HG03060 (cell line): Measurements from ENCODE around the gene STUB1.
"Not testable (repeated sequence)": the region's sequence is repeated elsewhere in the genome, so short reads cannot be mapped to it uniquely, and the experiment has no call there.

Experiments
- ATAC-seq: cut with Tn5 transposase; IDR thresholded peaks from one replicate; pipeline ENCODE4 v1.9.1; 2021; ENCODE audit warnings: low read depth, moderate number of reproducible peaks; ENCODE audit not compliant: unreplicated experiment

Gene STUB1

DNA sequence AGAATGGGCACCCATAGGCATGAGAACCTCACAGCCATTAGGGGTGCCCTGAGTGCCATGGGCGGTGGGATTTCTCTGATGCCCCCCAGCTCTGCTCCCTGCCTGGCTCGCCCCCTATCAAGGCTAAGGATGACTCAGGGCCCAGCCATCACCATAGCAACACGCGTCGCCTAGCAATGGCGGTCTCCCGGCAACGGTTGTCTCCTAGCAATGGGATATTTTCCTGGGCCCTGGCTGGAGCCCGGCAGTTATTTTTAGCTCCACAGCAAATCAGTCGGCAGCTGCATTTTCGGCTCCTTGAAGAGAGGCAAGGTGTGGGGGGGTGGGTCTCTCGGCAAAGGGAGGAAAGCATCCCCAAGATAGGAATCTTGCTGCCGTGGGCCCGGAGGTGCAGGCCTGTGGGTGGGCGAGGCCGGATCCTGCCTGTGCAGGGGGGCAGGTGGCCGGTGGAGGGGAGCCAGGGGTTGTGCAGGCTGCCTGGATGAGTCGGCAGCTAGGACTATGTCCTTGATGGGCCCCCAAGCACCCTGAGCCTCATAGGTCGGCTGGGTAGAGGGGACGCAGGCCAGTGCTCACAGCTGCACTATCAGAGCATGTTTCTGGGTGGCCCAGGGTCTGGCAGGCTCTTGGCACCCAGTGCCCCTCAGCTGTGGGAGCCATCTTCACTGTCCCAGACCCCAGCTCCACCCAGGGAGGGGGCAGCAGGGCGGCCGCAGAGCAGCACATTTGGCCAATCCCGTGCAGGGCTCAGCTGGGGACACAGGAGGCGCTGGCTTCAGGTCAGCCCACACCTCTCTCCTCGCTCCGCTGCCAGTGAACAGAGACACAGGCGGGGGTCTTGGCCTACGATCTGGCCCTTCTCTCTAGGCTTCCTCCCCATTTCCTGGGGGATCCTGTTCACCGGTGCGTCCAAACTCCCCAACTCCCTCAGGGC lies 29.6 kb downstream of the STUB1 start:
- ATAC-seq = no peak

DNA sequence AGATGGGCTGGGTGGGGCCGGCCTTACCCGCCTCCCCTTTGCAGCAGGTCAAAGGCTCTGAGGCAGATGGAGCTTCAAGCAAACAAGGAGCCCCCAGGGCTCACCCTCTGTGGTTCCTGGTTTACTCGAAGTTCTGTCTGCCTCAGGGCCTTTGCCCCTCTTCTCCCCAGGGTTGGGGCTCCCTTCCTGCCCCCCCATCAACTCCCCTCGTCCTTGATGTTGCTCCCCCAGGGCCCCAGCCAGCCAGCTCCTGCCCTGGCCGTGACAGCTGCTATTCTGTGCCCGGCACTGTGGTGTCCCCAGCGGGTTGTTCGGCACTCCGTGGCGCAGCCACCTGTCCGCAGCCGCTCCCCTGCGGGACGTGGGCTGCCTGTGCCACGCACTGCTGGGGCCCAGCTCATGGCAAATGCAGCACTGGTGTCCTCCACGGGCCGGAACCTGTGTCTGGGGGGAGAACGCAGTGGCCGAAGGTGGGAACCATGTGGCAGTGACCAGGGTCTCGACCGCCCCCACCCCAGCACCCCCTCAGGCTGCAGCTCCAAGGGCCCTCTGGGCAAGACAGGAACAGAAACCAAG lies 30.4 kb downstream of the STUB1 start:
- ATAC-seq = no peak

DNA sequence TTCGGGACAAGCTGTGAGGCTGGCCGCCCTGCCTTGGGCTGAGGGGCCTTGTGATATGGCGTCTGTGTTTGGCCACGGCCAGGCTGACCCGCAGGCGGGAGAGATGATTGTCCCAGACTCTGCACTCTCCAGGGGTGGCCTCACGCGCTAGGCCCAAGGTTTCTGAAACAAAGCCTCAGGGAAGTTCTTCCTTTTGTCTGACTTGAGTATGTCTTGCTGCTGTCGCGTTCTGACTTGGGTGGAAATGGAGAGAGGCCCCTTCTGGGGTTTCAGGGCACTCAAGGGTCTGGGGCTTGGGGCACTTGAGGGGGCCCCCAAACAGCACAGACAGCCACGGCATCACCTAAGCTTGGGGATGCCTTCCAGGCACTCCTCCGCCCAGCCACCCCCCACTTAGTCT lies 30.9 kb downstream of the STUB1 start:
- ATAC-seq = no peak

DNA sequence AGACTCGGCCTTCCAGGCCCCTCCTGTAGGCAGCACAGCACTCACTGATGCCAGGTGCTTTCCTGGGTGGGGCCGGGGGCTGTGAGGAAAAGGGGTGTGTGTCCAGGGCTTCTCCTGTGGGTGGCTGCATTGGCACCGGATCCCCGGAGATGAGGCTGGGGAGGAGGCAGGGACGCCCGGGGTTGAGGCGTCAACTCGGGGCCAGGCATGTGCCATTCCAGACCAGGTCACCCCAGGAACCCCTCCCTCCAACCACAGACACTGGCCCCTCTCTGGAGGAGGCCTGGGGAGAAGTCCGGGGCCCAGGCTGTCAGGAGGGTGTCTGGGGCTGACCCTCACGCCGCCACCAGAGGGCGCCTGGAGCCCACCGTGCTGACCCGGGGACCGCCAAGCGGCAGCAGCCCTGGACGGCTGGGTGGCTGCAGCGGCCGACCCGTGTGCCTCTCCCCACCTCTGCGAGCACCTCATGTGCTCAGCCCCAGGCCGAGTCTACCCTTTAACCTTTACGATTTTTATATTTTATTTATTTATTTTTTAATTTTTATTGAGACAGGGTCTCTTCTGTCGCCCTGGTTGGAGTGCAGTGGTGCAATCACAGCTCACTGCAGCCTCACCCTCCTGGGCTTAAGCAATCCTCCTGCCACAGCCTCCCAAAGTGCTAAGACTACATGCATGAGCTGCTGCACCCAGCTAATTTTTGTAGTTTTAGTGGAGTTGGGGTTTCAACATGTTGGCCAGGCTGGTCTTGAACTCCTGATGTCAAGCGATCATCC lies 31.5 kb downstream of the STUB1 start:
- no peak for ATAC-seq

DNA sequence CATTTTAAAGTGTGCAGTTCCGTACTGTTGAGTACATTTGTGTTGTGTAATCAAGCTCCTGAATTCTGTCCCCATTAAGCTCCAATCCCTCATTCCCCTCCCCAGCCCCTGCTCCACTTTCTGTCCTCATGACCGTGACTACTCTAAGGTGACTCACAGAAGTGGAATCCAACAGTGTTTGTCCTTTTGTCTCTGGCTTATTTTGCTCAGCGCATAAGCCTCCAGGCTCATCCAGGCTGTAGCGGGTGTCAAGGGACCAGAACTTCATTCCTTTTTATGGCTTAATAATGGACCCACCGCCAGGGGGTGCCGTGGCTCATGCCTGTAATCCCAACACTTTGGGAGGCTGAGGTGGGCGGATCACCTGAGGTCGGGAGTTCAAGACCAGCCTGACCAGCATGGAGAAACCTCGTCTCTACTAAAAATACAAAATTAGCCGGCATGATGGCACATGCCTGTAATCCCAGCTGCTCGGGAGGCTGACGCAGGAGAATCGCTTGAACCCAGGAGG lies 32.6 kb downstream of the STUB1 start:
- not testable (repeated sequence) for ATAC-seq

DNA sequence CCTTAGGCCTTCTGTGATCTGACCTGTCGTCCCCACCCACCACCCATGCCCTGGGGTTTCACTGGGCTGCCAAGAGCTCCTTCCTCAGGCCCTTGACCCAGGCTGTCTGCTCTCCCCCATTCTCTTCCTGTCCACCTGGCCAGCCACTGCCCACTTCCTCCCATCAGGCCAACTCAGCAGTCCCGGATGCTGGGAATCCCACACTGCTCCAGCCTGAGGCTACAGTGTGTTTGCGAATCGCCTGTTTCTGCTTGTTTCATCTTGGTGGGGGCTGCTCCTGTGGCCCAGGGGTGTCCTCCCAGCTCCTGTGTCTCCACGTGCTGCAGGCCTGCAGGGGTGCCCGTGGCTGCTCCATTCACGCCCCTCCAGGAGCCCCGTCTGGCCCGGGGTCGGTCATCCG lies 33.9 kb downstream of the STUB1 start:
- ATAC-seq = no peak

DNA sequence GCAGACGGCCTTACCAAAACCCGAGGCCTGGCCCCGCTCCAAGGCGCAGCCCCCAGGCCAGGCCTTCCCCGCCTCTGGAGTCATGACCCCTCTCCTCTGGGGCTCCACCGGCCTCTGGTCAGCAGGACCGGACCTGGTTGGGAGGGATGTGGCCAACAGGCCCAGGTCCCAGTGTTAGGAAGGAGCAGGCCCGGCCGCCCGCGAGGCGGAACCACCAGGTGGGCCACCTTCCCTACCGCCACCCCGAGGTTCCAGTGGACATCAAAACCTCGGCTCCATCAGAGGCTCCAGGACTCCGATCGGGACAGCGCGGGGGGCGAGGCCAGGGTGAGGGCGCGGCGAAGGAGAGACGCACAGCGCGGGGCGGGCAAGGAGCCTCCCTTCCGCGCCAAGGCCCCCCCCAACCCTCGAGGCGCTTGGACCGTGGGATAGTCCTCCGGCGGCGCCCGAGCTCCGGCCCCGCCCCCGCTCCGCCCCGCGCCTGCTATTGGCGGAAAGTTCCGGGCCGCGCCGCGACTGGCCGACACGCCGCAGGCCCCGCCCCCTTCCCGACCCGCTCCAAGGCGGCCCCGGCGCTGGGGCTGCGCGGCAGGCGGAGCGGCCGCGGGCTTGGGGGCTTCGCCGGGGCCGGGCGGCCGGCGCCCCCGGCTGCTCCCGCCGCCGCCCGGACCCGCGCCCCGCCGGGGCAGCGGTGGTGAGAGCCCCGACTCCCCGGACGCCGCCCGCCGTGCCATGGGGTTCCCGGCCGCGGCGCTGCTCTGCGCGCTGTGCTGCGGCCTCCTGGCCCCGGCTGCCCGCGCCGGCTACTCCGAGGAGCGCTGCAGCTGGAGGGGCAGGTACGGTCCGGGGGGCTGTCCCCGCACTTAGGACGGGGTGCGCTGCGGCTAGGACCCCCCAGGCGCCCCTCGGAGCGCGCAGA lies 34.6 kb downstream of the STUB1 start, which contains the start of gene METRN:
TSS of gene METRN (plus strand) at position 561 of the 919 bp plus-strand sequence. CDS start at position 733, 172 bp downstream.
- no peak for ATAC-seq

DNA sequence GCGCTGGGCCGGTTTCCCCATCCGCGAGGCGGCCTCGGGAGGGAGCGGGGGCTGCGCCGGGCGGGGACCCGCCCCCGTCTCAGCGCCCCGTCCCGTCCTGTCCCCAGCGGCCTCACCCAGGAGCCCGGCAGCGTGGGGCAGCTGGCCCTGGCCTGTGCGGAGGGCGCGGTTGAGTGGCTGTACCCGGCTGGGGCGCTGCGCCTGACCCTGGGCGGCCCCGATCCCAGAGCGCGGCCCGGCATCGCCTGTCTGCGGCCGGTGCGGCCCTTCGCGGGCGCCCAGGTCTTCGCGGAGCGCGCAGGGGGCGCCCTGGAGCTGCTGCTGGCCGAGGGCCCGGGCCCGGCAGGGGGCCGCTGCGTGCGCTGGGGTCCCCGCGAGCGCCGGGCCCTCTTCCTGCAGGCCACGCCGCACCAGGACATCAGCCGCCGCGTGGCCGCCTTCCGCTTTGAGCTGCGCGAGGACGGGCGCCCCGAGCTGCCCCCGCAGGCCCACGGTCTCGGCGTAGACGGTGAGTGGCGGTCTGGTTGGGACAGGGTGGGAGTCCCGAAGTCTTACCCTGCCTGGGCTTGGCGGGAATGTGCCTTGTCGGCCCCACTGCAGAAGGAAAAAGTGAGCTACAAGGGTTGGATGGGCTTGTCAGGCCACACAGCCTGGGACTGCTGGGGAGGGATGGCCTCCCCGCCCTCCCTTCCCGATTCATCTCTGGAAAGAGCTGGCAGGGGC lies 35.4 kb downstream of the STUB1 start:
- no peak for ATAC-seq

DNA sequence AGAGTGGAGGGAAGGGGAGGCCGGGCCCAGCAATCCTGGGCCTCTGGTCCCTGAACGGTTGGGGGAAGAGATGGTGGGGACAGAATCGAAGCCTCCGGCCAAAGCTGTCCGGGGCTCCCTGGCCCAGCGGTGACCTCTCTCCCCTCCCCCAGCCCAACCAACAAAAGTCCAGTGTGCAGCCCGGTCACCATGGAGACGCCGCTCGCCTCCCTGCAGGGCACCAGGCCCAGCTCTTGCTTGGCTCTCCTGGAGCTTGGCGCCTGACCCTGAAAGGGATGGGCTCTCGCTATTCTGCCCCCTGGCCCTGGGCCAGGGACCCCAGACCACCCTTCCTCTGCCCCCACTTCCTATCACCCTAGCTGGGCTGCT lies 36.0 kb downstream of the STUB1 start:
- no peak for ATAC-seq

DNA sequence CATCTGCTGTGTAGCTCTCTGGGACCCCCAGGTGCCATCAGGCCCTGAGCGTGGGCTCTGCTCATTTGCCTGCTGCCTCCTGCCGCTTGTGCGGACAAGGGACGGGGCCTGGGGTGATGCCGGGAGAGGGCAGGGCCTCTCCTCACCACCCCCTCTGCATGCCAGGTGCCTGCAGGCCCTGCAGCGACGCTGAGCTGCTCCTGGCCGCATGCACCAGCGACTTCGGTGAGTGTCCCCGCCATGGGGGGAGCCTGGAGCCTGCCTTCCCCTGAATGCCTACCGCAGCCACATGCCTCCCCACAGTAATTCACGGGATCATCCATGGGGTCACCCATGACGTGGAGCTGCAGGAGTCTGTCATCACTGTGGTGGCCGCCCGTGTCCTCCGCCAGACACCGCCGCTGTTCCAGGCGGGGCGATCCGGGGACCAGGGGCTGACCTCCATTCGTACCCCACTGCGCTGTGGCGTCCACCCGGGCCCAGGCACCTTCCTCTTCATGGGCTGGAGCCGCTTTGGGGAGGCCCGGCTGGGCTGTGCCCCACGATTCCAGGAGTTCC lies 36.6 kb downstream of the STUB1 start:
- no peak for ATAC-seq

DNA sequence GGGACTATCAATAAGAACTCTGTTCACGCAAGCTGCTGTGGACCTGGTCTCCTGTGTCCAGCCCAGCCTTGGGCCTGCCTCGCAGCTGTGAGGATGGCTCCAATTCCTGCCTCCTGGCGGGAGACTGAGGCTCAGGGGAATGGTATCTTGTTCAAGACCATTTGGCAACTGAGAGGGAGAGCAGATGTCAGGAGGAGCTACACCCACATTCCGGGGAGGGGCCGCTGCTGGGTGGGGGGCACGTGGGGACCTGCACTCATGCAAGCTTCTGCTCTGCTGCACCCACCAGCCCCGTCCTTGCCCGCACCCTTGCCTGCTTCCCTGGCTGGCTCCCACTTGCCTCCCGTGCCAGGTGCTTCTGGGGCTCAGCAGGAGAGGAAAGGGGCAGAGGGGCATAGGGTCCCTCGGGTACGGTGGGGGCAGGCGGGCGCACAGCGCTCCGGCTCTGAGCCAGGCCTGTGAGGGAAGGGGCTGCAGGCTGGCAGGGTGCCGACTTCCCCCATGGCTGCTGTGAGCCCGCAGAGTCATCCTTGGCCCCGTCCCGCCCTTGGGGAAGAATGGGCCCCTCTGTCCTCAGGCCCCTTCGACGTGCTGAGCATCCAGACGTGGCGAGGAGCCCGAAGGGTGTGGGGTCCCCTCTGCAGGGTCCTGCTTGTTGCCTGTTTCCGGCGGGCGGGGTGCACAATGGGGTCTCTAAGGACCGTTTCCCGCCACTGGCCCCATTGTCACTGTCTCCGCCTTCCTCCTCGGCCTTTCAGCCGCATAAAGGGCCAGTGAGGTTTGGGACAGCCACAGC lies 37.4 kb downstream of the STUB1 start:
- no peak for ATAC-seq

DNA sequence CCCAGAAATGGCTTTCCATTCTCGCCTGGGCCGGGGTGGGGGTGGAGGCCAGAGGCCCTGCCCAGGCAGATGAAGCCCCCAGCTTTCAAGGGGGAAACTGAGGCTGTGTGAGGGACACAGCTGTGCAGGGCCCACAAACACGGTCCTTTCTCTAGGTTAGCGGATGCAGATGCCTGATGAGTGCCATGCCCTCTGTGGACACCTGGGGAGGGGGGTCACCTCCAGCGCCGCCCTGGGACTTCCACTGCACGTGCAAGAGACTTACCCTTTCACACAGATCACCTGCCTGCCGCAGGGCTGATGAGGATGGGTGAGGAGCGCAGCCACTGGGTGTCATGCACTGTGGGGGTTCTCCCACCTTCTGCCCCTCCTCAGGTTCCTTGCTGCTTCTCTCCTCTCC lies 38.2 kb downstream of the STUB1 start:
- no peak for ATAC-seq

DNA sequence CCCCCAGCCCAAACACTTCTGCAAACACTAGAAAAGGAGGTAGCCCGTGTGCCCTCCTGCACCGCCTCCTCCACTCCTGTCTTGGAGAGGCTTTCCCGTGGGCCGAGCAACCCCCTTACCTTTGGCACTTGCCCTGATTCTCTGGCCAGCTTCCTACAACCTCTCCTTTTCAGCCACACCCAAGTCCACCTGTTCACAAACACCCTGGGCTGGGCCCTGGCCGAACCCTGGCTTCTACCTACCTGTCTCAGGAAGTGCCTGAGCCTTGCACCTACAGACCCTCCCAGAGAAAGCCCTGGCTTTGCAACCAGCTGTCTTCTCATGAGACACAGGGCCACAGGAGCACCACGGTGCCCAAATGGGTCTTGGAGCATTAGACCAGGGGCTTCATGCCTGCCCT lies 38.7 kb downstream of the STUB1 start:
- no peak for ATAC-seq

DNA sequence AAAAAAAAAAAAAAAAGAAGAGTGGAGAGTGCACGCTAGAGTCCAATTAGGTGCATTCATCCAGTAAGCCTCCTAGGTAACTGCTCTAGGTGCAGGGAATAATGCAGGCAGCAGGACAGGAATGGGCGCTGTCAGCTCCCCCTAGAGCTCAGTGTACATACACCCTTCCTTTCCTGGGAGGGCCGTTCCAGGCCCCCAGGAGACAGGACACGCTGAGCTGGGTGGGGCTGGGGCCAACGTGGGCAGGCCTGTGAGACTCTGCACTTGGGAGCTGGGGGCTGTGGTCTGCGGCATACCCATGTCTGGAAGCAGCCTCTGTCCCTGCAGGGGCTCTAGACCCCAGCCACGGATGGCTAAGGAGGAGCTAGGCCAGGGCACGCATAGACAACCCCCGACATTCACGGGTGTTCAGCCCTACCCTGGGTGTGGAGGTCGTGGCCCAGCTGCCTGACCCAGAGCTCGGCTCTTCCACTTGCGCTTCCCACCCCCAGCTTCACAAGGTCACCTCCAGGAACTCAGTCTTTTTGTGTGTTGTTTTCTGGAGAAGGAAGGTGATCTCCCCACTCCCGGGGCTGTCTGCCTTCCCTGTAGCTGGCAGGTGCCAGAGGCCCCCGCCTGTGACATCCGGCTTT lies 39.7 kb downstream of the STUB1 start:
- no peak for ATAC-seq

DNA sequence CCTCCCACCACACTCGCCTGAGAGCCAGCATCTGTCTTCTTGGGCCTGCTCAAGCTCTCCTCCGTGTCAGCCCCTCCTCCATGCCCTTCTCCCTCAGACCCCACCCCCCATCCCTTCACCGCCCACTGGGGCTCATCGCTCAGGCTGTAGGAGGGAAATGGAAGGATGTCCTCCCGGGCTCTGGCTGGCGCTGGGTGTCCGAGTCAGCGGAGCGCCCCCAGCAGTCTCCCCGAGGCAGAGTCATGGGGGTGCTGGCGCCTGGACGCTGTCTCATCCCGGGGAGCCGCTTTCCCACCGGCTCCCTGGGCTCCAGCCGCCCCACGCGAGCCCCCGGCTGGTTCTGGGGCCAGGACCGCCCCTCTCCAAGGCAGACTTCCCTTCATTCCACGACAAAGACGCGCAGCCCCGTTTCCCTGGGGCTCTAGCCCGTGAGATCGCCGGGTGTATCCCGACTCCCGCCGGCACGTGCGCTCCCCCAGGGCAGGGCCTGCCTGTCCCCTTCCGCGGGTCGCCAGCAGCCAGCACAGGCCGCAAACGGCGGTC lies 40.3 kb downstream of the STUB1 start:
- ATAC-seq = no peak

DNA sequence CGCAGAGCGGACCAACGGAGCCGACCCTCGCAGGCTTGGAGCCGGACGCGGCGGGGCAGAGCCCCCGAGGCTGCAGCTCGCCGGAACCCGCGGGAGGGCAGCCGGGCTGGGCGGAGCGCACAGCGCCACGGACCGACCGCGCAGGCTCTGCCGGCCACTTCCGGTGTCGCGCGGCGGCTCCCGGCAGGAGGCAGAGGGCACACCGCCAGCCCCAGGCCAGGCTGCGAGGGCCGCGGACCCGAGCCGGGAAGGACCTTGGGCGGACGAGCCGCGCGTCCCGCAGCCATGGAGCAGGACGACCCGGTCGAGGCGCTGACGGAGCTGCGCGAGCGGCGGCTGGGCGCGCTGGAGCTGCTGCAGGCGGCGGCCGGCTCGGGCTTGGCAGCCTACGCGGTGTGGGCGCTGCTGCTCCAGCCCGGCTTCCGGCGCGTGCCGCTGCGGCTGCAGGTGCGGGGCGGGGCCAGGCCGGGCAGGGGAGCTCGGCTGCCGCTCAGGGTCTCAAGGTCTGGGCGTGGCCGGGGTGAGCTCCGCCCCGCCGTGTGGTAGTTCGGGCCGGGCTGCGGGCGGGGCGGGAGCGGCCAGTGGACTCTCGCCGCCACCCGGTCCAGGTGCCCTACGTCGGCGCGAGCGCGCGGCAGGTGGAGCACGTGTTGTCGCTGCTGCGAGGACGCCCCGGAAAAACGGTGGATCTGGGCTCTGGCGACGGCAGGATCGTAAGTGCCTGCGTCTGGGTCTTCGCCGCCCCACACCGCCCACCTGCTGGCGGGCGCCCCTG lies 41.0 kb downstream of the STUB1 start, which contains the start of gene ANTKMT:
TSS of gene ANTKMT (plus strand) at position 157 of the 775 bp plus-strand sequence. CDS start at position 286, 129 bp downstream.
- no peak for ATAC-seq
